GM20431 (cell line): ENCODE measurements around the gene PARD3.
"Not testable (repeated sequence)": the region's sequence is repeated elsewhere in the genome, so short reads cannot be mapped to it uniquely, and the experiment has no call there.

ENCODE experiments used
- in situ Hi-C: fragments of 300-500 bp; cut with MseI, MboI; formaldehyde crosslinking; loops from one replicate; pipeline ENCODE4 v1.15.0; 2020; ENCODE audit warnings: low sequenced_read_pairs; ENCODE audit not compliant: unreplicated experiment

Gene PARD3

GRCh38 chr10:34274906-34275305 lies 540.2 kb downstream of the PARD3 start:
- in situ Hi-C loops = no loop called here

- in situ Hi-C loops = no loop called here
Observed at GRCh38 chr10:34273340-34273739, 541.8 kb downstream of the PARD3 start.

GRCh38 chr10:34272316-34272715 lies 542.8 kb downstream of the PARD3 start:
- in situ Hi-C loops = no loop called here

DNA sequence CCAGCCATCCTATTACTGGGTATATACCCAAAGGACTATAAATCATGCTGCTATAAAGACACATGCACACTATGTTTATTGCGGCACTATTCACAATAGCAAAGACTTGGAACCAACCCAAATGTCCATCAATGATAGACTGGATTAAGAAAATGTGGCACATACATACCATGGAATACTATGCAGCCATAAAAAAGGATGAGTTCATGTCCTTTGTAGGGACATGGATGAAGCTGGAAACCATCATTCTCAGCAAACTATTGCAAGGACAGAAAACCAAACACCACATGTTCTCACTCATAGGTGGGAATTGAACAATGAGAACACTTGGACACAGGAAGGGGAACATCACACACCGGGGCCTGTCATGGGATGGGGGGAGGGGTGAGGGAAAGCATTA lies 546.7 kb downstream of the PARD3 start:
- in situ Hi-C loops = not testable (repeated sequence)

DNA sequence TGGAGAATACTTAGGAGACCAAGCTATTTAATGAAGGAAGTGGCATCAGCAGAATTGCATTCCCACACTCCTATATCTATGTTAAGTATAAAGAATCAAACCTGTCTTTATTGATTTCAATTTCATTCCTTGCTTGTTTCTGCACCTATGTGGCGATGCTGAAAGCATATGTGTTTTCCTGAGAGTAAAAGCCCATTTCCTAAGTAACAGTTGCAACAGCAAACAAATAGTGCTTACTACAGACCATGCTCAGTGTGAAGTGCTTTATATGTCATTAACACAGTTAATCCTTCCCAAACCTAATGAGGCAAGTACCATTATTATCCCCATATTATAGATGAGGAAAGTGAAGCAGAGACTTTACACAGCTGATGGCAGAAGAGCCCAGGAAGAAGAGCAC lies 552.1 kb downstream of the PARD3 start:
- in situ Hi-C loops = no loop called here

DNA sequence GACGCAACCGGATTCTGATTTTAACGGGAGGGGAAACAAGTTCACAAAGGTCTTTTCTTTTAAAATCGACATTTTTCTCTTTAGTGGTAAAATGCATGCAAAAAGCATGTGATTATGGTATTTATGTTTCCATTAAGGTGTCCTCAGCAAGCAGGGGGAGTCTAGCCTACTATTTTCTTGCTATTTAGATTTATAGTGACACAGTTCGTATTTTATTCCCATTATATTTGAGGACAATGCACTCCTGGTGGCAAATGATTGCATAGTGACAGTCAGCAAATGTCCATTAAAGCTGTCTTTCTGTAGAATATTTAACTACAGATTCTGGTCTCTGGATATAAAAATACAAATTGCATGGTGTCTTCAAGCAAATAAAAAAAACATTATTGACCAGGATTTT lies 554.2 kb downstream of the PARD3 start:
- in situ Hi-C loops = no loop called here

GRCh38 chr10:34256216-34256615 lies 558.9 kb downstream of the PARD3 start:
- in situ Hi-C loops = no loop called here

GRCh38 chr10:34255035-34255434 lies 560.1 kb downstream of the PARD3 start:
- in situ Hi-C loops = no loop called here

- in situ Hi-C loops = no loop called here
Observed at GRCh38 chr10:34254596-34254995, 560.5 kb downstream of the PARD3 start.

- in situ Hi-C loops = no loop called here
Observed at GRCh38 chr10:34252111-34252510, 563.0 kb downstream of the PARD3 start.

DNA sequence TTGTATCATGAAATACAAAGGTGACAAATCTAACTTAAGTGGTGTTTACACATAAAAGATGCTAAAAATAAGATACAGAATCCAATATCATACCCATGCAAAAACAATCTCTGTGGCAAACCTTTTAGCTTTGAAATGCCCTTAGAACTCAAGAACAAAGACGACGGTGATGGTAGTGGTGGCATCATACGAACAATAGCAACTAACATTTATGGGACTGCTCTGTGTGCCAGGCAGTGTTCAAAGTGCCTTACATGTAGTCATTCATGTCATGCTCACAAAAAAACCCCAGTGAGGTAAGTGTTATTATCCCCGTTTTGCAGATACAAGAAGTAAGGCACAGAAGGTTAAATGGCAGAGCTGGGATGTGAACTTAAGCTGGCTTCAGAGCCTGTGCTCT lies 563.9 kb downstream of the PARD3 start:
- in situ Hi-C loops = no loop called here

GRCh38 chr10:34250722-34251121 lies 564.4 kb downstream of the PARD3 start:
- in situ Hi-C loops = no loop called here

DNA sequence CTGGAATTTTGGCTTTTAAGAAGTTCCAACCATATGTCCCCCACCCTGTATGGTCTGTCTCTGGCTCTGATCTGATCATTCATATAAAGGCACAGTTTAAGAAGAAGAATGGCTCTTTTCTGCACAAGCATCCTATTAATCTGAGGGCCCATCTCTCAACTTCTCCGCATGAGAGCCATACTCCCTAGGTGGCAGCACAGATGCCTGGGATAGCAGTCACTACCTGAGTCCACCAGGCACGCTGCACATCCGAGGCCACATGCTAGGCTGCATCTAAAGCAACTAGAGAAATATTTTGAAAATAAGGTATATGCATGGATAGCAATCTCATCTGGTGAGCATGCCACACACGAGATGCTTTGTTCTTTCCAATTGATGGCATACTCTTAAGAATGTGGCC lies 565.5 kb downstream of the PARD3 start:
- in situ Hi-C loops = no loop called here

DNA sequence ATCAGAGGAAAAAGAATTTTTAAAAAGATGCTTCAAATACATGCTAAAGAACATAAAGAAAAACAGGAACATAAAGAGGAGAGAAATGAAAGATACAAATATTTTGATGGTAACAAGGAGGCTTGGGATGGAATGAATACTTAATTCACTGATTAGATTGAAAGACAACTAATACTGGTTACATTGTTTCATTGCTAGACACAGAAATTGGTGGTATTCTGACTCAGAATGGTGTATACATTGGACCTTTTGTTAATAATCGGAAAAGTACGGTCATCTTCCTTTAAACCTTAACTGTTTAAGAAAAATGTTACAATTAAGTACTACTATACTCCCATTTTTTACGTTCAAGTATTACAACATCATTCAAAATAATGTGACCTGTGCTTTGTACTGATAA lies 567.5 kb downstream of the PARD3 start:
- in situ Hi-C loops = no loop called here

- in situ Hi-C loops = no loop called here
Observed at GRCh38 chr10:34244756-34245484, 570.2 kb downstream of the PARD3 start.

GRCh38 chr10:34241226-34242000 lies 573.7 kb downstream of the PARD3 start:
- in situ Hi-C loops = no loop called here

GRCh38 chr10:34240039-34240438 lies 575.1 kb downstream of the PARD3 start:
- in situ Hi-C loops = no loop called here

GRCh38 chr10:34237898-34238455 lies 577.1 kb downstream of the PARD3 start:
- in situ Hi-C loops = no loop called here

- in situ Hi-C loops = no loop called here
Observed at GRCh38 chr10:34236931-34237330, 578.2 kb downstream of the PARD3 start.

DNA sequence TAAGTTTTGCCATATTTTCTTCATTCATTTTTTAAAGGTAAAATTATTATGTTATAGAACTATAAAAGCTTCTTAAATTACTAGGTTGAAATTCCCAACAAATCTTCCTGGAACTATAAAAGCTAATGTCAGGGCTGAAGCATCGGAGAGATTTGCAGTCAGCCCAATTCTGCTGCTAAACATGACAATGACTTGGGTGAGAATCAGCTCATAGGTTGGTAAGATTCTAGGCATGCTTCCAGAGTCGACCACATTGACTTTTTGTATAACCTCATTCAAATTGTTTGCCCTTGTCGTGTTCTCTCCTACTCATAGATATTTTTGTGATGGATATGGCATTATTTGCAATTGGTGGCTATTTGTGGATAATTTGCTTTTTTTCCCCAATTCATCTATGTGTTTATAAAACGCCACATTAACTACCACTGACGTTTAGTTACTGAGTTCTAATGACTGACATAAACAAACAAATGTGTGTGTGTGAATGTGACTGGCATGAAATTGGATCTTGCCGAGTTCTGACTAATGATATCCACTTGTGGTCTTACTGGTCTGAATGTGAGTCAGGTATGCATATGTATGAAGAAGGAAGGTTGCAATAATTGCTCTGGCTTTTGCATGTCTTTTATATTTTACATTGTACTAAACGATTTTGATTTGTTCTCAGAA lies 579.8 kb downstream of the PARD3 start:
- in situ Hi-C loops = no loop called here

- in situ Hi-C loops = no loop called here
Observed at GRCh38 chr10:34232481-34232880, 582.6 kb downstream of the PARD3 start.
